Ovary (tissue), 9 donors: Measurements from ENCODE around the gene TRAPPC5. TPM values are rescaled to one million over a fixed set of nuclear protein-coding genes. Genes with fewer than 3 reads are reported as not detected.

Experiments used
- DNase-seq, 5 donors: peaks; one replicate each; pipeline ENCODE4 v3.0.0-alpha.2; 2019 to 2020
- H3K27ac ChIP-seq, 2 donors: fragments of 200-600 bp; one replicate each; pipeline versions ENCODE4 v1.5.1 to v1.8.0; 2019 to 2022
- H3K27me3 ChIP-seq: fragments of 200-600 bp; one replicate; pipeline ENCODE4 v1.8.0; 2022
- H3K36me3 ChIP-seq: fragments of 200-600 bp; sonication (generic); one replicate; pipeline ENCODE4 v1.5.1; 2019
- H3K4me1 ChIP-seq: one replicate; pipeline ENCODE4 v1.8.1; 2013; ENCODE audit warnings: mild to moderate bottlenecking, moderate library complexity; ENCODE audit not compliant: insufficient read depth
- H3K4me3 ChIP-seq: fragments of 200-600 bp; sonication (generic); one replicate; pipeline ENCODE4 v1.5.1; 2017
- H3K9me3 ChIP-seq, 2 donors: fragments of 200-600 bp in 1 of 2; sonication (generic) in 1 of 2; one replicate each; pipeline versions ENCODE4 v1.5.1 to v1.8.1; 2013 to 2019; ENCODE audit warnings: mild to moderate bottlenecking in 1 of 2, moderate library complexity in 1 of 2
- EP300 ChIP-seq: sonication (generic); formaldehyde crosslinking; IDR thresholded peaks from one replicate; pipeline ENCODE4 v1.6.1; 2017; ENCODE audit warnings: antibody characterized with exemption
- POLR2A ChIP-seq: fragments of 450-650 bp; IDR thresholded peaks from one replicate; pipeline ENCODE4 v1.6.1; 2017; ENCODE audit warnings: antibody characterized with exemption, mild to moderate bottlenecking, moderate library complexity
- WGBS, 3 donors: extraction: QIAGEN DNeasy Blood & Tissue Kit in 1 of 3; methylation state at CpG; one replicate each; pipeline versions ENCODE4 v1.1.5 to v1.1.7; 2013 to 2017; 5-methylcytosine and 5-hydroxymethylcytosine counted together
- intact Hi-C, 4 donors: fragments of 100-400 bp; cut with DNase I; formaldehyde crosslinking; loops; one replicate each; pipeline versions ENCODE4 v1.11.0 to v1.15.1; 2022 to 2023
- polyA plus RNA-seq, 2 donors: library from polyadenylated mRNA; stranded (reverse); fragments of 200-250 nt in 1 of 2; fragments of 350-450 nt in 1 of 2; fragmentation: Illumina TruSeq in 1 of 2; extraction: RNeasy Lipid Tissue Mini Kit (QIAGEN cat#74804) in 1 of 2; gene quantifications; one replicate each; pipeline ENCODE4 v1.2.3, GENCODE V29; 2013 to 2014
- total RNA-seq, 7 donors: library from RNA; depleted of rRNA in 2 of 7; stranded (reverse); fragments of >200 nt in 2 of 7; fragmentation: NEBNext Ultra II Directional in 3 of 7; extraction: Animal tissue kit (Norgen Biotek cat#: 25700) in 3 of 7; gene quantifications; one replicate each; pipeline versions ENCODE4 v1.1.0 to v1.2.4, GENCODE V29; 2016 to 2023
- TF ChIP-seq, protein P1 (sequence below), 3 donors: fragments of 450-650 bp in 2 of 3; fragments of 200-600 bp in 1 of 3; IDR thresholded peaks; one replicate each; pipeline versions ENCODE4 v1.5.1 to v1.8.0; 2016 to 2022; ENCODE audit warnings: antibody characterized with exemption in 3 of 3, mild to moderate bottlenecking in 1 of 3
- donor health status: DM: no; HTN: no; CAD: no; lungs with moderate emphysema.
- donor health status: DM: no; HTN: no; CAD: no.
- donor health status: Bipolar disorder and iron deficiency.
- donor health status: DM: yes; HTN: yes; CAD: no.
- donor health status: DM: no; HTN: no; CAD: no.
- donor health status: DM: yes; HTN: yes; CAD: no.

Gene TRAPPC5
- total and polyA plus RNA-seq, 9 donors: 0.32 to 111 (median 66.5) TPM

DNA sequence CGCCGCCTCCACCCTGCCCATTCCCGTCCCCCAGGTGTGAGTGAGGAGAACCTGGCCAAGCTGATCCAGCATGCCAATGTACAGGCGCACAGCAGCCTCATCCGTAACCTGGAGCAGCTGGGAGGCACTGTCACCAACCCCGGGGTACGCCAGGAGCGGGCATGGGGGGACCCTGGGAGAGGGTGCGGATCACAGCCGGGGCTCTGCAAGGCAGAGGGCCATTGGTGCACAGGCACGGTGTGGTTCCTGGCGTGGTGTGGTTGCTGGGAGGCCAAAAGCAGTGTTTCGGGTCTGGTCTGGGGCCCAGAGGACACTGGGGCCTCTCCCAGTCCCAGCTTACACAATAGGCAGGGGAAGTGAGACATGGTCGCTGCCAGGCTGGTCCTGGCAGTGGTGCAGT lies 35.5 kb upstream of the TRAPPC5 start:
- TF ChIP-seq, protein P1, sequence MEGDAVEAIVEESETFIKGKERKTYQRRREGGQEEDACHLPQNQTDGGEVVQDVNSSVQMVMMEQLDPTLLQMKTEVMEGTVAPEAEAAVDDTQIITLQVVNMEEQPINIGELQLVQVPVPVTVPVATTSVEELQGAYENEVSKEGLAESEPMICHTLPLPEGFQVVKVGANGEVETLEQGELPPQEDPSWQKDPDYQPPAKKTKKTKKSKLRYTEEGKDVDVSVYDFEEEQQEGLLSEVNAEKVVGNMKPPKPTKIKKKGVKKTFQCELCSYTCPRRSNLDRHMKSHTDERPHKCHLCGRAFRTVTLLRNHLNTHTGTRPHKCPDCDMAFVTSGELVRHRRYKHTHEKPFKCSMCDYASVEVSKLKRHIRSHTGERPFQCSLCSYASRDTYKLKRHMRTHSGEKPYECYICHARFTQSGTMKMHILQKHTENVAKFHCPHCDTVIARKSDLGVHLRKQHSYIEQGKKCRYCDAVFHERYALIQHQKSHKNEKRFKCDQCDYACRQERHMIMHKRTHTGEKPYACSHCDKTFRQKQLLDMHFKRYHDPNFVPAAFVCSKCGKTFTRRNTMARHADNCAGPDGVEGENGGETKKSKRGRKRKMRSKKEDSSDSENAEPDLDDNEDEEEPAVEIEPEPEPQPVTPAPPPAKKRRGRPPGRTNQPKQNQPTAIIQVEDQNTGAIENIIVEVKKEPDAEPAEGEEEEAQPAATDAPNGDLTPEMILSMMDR (IDR thresholded peaks at IDR 0.05): no peak
- Histone ChIP-seq H3K27me3 (no peaks in the 10 kb centered on the region), H3K4me3 (no peak overlapping the region), H3K9me3 (no peaks in the 10 kb centered on the region), H3K4me1 (no peaks in the 10 kb centered on the region), H3K27ac (no peak overlapping the region), H3K36me3 (no peaks in the 10 kb centered on the region)
- intact Hi-C loops: loop anchor here in 1 of 4 donors (10.0 kb wide), 1 partner anchor 160 kb away; no protein-coding TSS in a partner anchor
- WGBS, 3 donors: 89 to 95% (median 93%) methylated on average over 14 of the region's 14 CpGs
- DNase-seq: no peak

DNA sequence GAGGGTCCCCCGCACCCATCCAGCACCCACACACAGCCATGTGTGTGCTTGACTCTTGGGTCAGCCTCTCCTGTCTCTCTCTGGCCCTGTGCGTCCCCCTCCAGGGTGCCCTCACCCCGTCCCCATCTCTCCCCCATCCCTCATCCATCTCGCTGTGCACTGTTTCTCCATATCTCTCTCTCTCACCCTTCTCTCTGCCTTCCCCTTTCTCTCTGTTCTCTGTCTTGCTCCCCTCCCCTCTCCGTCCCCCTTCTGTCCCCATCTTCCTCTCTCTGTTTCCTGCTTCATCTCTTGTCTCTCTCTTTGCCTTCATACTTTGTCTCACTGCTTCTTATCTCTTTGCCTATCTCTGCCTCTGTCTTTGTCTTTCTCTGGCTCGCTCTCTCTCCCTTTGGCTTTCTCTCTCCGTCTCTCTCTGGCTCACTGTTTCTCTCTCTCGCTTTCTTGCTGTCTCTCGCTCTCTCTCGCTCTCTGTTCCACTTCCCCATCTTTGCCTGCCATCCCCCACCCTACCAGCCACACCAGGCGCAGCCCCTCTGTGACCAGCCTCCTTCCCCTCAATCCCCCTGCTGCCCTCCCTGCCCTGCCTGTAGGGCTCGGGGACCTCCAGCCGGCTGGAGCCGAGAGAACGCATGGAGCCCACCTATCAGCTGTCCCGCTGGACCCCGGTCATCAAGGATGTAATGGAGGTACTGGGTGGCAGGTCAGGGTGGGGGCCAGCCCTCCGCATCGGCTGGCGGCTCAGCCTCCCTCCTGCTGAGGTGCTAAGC lies 34.8 kb upstream of the TRAPPC5 start:
- WGBS, 3 donors: 57 to 64% (median 62%) methylated on average over 20 of the region's 20 CpGs

DNA sequence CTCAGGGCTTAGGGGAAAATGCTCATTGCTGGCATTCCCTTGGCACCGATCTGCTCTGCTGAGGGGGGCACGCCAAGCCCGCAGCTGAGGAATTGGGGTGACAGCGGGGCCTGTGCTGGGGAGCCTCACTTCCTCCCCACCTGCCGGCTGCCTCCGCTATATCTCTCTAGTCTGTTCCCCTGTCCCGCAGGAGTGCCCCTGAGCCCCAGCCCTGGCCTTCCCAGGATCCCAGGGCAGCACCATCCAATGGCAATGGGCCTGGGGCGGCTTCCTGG lies 34.3 kb upstream of the TRAPPC5 start:
- Histone ChIP-seq H3K4me1 (no peaks in the 10 kb centered on the region), H3K4me3 (no peak overlapping the region), H3K27ac (no peak overlapping the region), H3K27me3 (no peaks in the 10 kb centered on the region), H3K36me3 (no peaks in the 10 kb centered on the region), H3K9me3 (no peaks in the 10 kb centered on the region)
- intact Hi-C loops: loop anchor here in 1 of 4 donors (10.0 kb wide), 1 partner anchor 158 kb away; no protein-coding TSS in a partner anchor
- no peak for TF ChIP-seq EP300
- TF ChIP-seq POLR2A: no peak
- TF ChIP-seq, protein P1 (IDR thresholded peaks at IDR 0.05): no peak
- WGBS, 3 donors: 84% methylated on average over 8 of the region's 8 CpGs
- no peak for DNase-seq

More for the DNA sequence above, 34.8 kb upstream of the TRAPPC5 start:
- DNase-seq: no peak
- Histone ChIP-seq H3K4me3 (no peak overlapping the region), H3K27ac (no peak overlapping the region), H3K36me3 (no peaks in the 10 kb centered on the region), H3K9me3 (no peaks in the 10 kb centered on the region), H3K27me3 (no peaks in the 10 kb centered on the region), H3K4me1 (no peaks in the 10 kb centered on the region)
- TF ChIP-seq, protein P1 (IDR thresholded peaks at IDR 0.05): no peak
- TF ChIP-seq EP300 (no peak), POLR2A (no peak)
- intact Hi-C loops: loop anchor here in 1 of 4 donors (10.0 kb wide), 1 partner anchor 159 kb away; no protein-coding TSS in a partner anchor

DNA sequence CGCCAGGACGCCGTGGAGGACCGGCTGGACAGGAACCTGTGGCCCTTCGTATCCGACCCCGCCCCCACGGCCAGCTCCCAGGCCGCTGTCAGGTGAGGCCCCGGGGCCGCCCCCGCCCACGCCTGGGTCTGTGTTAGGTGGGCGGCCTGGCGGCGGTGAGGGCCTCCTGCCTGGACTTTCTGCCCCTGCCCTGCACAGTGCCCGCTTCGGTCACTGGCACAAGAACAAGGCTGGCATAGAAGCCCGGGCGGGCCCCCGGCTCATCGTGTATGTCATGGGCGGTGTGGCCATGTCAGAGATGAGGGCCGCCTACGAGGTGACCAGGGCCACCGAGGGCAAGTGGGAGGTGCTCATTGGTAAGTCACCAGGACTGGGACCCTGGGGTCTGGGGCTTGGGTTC lies 33.5 kb upstream of the TRAPPC5 start:
- Histone ChIP-seq H3K4me1 (no peaks in the 10 kb centered on the region), H3K27me3 (no peaks in the 10 kb centered on the region), H3K27ac (no peak overlapping the region), H3K9me3 (no peaks in the 10 kb centered on the region), H3K4me3 (no peak overlapping the region), H3K36me3 (no peaks in the 10 kb centered on the region)
- 84 to 92% (median 88%) methylated on average over 26 of the region's 26 CpGs for WGBS, 3 donors
- DNase-seq: no peak
- TF ChIP-seq POLR2A (no peak), EP300 (no peak)
- TF ChIP-seq, protein P1 (IDR thresholded peaks at IDR 0.05): no peak
- intact Hi-C loops: loop anchor here in 1 of 4 donors (10.0 kb wide), 1 partner anchor 158 kb away; no protein-coding TSS in a partner anchor
